Left lung (tissue), 10 donors: ENCODE data around the gene SMAD6. TPM values are rescaled to one million over a fixed set of nuclear protein-coding genes. Genes with fewer than 3 reads are reported as not detected.

Source experiments
- ATAC-seq: fragments of 200-7000 bp; cut with Tn5 transposase; one replicate; pipeline ENCODE4 v1.9.1; 2020; ENCODE audit warnings: moderate library complexity
- DNase-seq, 4 donors: peaks; one replicate each; pipeline ENCODE4 v3.0.0-alpha.2; 2013 to 2020
- H3K27ac ChIP-seq, 2 donors: fragments of 200-600 bp; sonication (generic) in 1 of 2; one replicate each; pipeline versions ENCODE4 v1.5.0 to v1.8.0; 2020 to 2021
- H3K27me3 ChIP-seq, 2 donors: fragments of 200-600 bp; sonication (generic) in 1 of 2; one replicate each; pipeline versions ENCODE4 v1.5.0 to v1.8.0; 2020 to 2021
- H3K36me3 ChIP-seq, 2 donors: fragments of 200-600 bp; sonication (generic) in 1 of 2; one replicate each; pipeline versions ENCODE4 v1.5.0 to v1.8.0; 2020 to 2021
- H3K4me1 ChIP-seq, 2 donors: fragments of 200-600 bp; one replicate each; pipeline ENCODE4 v1.8.0; 2021
- H3K4me3 ChIP-seq, 2 donors: fragments of 200-600 bp; sonication (generic) in 1 of 2; one replicate each; pipeline versions ENCODE4 v1.5.0 to v1.8.0; 2020 to 2021; ENCODE audit warnings: mild to moderate bottlenecking in 1 of 2
- H3K9me3 ChIP-seq, 2 donors: fragments of 200-600 bp; sonication (generic) in 1 of 2; one replicate each; pipeline versions ENCODE4 v1.5.0 to v1.8.0; 2020 to 2021
- CTCF ChIP-seq, 2 donors: fragments of 200-600 bp; sonication (generic) in 1 of 2; IDR thresholded peaks; one replicate each; pipeline versions ENCODE4 v1.5.0 to v1.8.0; 2021; ENCODE audit warnings: antibody characterized with exemption in 2 of 2
- intact Hi-C, 2 donors: fragments of 100-400 bp; cut with DNase I; formaldehyde crosslinking; loops; one replicate each; pipeline versions ENCODE4 v1.11.2 to v1.14.2; 2022
- polyA plus RNA-seq, 6 donors: library from polyadenylated mRNA; unstranded; fragments of 120-200 nt; gene quantifications; one replicate each; pipeline ENCODE4 v1.2.1, GENCODE V29; 2013; ENCODE audit not compliant: insufficient read length in 6 of 6
- total RNA-seq, 2 donors: library from RNA; stranded (reverse); fragmentation: NEBNext Ultra II Directional; extraction: Animal tissue kit (Norgen Biotek cat#: 25700); gene quantifications; one replicate each; pipeline ENCODE4 v1.2.1, GENCODE V29; 2021
- donor health status: DM: no; HTN: yes; CAD: no.
- donor health status: DM: no; HTN: no; CAD: no.

The SMAD6 gene
- total and polyA plus RNA-seq, 8 donors: 25.0 to 110 (median 32.0) TPM

DNA sequence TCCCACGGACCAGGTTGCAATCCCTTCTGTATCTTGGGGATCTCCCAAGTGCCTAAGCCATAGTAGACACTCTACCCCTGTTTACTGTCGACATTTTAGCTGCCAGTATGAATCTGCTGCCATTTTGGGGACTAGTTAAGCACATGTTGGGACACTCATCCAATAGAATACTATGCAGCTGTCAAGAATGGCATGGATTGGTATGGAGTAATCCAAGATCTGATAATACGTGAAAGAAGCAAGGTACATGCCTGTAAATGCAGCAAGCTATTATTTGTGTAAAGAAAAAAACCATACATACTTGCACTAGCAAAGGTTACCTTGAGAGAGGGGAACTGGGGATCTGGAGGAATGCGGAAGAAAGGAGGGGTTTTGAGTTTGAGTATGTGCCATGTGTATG is 129.3 kb downstream of the SMAD6 start:
- Histone ChIP-seq H3K4me3 (no peak overlapping the region), H3K27me3 (no peaks in the 10 kb centered on the region), H3K27ac (no peak overlapping the region), H3K9me3 (no peaks in the 10 kb centered on the region), H3K4me1 (peaks cover 0 to 27% of the 10 kb centered on the region in 2 donors), H3K36me3 (no peaks in the 10 kb centered on the region)
- TF ChIP-seq CTCF (IDR thresholded peaks at IDR 0.05): no peak
- DNase-seq (no peak), ATAC-seq (no peak)
- intact Hi-C loops: no loop called here

- DNase-seq (no peak), ATAC-seq (no peak)
- no peak overlapping the region for H3K4me3 ChIP-seq
- H3K4me1 ChIP-seq: peaks cover 0 to 27% of the 10 kb centered on the region in 2 donors
- TF ChIP-seq CTCF (IDR thresholded peaks at IDR 0.05): no peak
- no peak overlapping the region for H3K27ac ChIP-seq
- no peaks in the 10 kb centered on the region for H3K9me3 ChIP-seq
- H3K36me3 ChIP-seq: no peaks in the 10 kb centered on the region
- intact Hi-C loops: no loop called here
- H3K27me3 ChIP-seq: no peaks in the 10 kb centered on the region
Observed at GRCh38 chr15:66831801-66832390, 129.9 kb downstream of the SMAD6 start.

Other genes starting within 250 kb of the SMAD6 start
- 10 to 100 TPM; 17.9 to 19.4 TPM for gene SNAPC5, start 204.5 kb upstream of the SMAD6 start, total RNA-seq
- gene SNAPC5, start 204.5 kb upstream of the SMAD6 start, polyA plus RNA-seq: 10 to 100 TPM; 23.7 to 33.7 (median 27.7) TPM
- gene RPL4, start 197.4 kb upstream of the SMAD6 start, total RNA-seq: 1,000 to 10,000 TPM; 1,719 to 1,750 TPM
- gene RPL4, start 197.4 kb upstream of the SMAD6 start, polyA plus RNA-seq: 1,000 to 10,000 TPM; 3,845 to 4,606 (median 4,331) TPM
- gene ZWILCH, start 196.9 kb upstream of the SMAD6 start, total RNA-seq: 10 to 100 TPM in 1 of 2 donors, 1 to 10 TPM in 1; 8.6 to 13.6 TPM
- 10 to 100 TPM; 19.0 to 32.2 (median 27.4) TPM for gene ZWILCH, start 196.9 kb upstream of the SMAD6 start, polyA plus RNA-seq
- gene LCTL, start 136.2 kb upstream of the SMAD6 start, total RNA-seq: under 1 TPM in 1 of 2 donors, not detected in 1; 0.26 TPM
- under 1 TPM; 0.34 to 0.56 (median 0.46) TPM for gene LCTL, start 136.2 kb upstream of the SMAD6 start, polyA plus RNA-seq